ENCODE measurements around the gene SLC50A1. TPM values are rescaled to one million over a fixed set of nuclear protein-coding genes. Genes with fewer than 3 reads are reported as not detected.

SLC50A1 gene
- total RNA-seq, 1 donor from 2014 or later = 22.8 TPM

DNA sequence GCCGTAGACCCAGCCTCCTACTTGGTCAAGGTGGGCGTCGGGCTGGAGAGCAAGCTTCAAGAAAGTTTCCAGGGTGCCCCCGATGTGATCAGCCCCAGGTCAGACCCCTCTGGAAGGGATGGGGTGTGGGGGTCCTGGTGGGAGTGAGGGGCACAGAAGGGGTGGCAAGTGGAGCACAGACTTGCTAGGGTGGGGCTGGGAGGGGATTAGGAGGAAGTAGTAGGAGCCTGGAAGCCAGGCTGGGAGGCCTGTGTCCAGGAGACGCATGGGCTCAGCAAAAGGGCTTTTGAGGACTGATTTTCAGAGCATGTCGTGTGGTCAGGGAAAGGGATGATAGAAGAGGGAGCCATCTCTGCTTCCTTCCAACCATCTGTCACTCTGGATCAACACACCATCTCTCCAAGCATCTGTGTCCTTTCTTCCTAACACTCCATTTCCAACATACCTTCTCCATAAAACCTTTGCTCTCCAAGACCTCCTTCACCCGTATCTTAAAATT lies 46.4 kb downstream of the SLC50A1 start:
- Histone ChIP-seq H3K4me3 (ENCODE audit: insufficient read depth, low read depth, low read length) (no peak overlapping the region), H3K9me3 (ENCODE audit: insufficient read depth, low read depth, low read length) (no peaks in the 10 kb centered on the region), H3K36me3 (ENCODE audit: insufficient read depth, low read length) (peaks cover 8% of the 10 kb centered on the region), H3K4me2 (ENCODE audit: low read length) (no peak overlapping the region), H3K27me3 (ENCODE audit: insufficient read depth, low read length) (no peaks in the 10 kb centered on the region), H3K4me1 (ENCODE audit: insufficient read depth, low read length) (no peaks in the 10 kb centered on the region), H4K20me1 (ENCODE audit: insufficient read depth, low read length) (peaks cover 11% of the 10 kb centered on the region), H3K79me2 (ENCODE audit: insufficient read depth, low read length) (no peaks in the 10 kb centered on the region), H3K9ac (ENCODE audit: low read length) (no peak overlapping the region), H3K27ac (ENCODE audit: low read depth, low read length) (no peak overlapping the region), H2AFZ (ENCODE audit: low read depth, low read length) (no peak overlapping the region)
- Mint-ChIP-seq H3K4me1 (ENCODE audit: low read depth, unreplicated experiment) (peaks cover 2% of the 10 kb centered on the region), H3K27me3 (ENCODE audit: low read depth, unreplicated experiment) (no peaks in the 10 kb centered on the region), H3K9me3 (ENCODE audit: unreplicated experiment) (no peaks in the 10 kb centered on the region), H3K36me3 (ENCODE audit: low read depth, unreplicated experiment) (peaks cover 12% of the 10 kb centered on the region), H3K4me3 (ENCODE audit: unreplicated experiment) (no peak overlapping the region), H3K27ac (ENCODE audit: unreplicated experiment) (no peak overlapping the region)
- no peak for FAIRE-seq
- TF ChIP-seq, protein P1, sequence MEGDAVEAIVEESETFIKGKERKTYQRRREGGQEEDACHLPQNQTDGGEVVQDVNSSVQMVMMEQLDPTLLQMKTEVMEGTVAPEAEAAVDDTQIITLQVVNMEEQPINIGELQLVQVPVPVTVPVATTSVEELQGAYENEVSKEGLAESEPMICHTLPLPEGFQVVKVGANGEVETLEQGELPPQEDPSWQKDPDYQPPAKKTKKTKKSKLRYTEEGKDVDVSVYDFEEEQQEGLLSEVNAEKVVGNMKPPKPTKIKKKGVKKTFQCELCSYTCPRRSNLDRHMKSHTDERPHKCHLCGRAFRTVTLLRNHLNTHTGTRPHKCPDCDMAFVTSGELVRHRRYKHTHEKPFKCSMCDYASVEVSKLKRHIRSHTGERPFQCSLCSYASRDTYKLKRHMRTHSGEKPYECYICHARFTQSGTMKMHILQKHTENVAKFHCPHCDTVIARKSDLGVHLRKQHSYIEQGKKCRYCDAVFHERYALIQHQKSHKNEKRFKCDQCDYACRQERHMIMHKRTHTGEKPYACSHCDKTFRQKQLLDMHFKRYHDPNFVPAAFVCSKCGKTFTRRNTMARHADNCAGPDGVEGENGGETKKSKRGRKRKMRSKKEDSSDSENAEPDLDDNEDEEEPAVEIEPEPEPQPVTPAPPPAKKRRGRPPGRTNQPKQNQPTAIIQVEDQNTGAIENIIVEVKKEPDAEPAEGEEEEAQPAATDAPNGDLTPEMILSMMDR (IDR thresholded peaks at IDR 0.05; ENCODE audit: insufficient read depth, low read depth, low read length) = no peak
- no peak for TF ChIP-seq EZH2 (IDR thresholded peaks at IDR 0.05; ENCODE audit: insufficient read depth, low read length)
- no peak for DNase-seq (ENCODE audit: low read depth)

DNA sequence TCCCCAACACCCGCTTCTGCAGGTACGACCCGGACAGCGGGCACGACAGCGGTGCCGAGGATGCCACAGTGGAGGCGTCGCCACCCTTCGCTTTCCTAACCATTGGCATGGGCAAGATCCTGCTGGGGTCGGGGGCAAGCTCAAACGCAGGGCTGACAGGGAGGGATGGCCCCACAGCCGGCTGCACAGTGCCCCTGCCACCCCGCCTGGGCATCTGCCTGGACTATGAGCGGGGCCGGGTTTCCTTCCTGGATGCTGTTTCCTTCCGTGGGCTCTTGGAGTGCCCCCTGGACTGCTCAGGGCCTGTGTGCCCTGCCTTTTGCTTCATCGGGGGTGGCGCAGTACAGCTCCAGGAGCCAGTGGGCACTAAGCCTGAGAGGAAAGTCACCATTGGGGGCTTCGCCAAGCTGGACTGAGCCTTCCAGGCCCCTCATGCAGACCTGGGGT lies 48.1 kb downstream of the SLC50A1 start:
- H3K4me1 Mint-ChIP-seq (ENCODE audit: low read depth, unreplicated experiment) = peaks cover 2% of the 10 kb centered on the region
- H3K36me3 ChIP-seq (ENCODE audit: insufficient read depth, low read length) = peaks cover 6% of the 10 kb centered on the region
- no peaks in the 10 kb centered on the region for H3K4me1 ChIP-seq (ENCODE audit: insufficient read depth, low read length)

DNA sequence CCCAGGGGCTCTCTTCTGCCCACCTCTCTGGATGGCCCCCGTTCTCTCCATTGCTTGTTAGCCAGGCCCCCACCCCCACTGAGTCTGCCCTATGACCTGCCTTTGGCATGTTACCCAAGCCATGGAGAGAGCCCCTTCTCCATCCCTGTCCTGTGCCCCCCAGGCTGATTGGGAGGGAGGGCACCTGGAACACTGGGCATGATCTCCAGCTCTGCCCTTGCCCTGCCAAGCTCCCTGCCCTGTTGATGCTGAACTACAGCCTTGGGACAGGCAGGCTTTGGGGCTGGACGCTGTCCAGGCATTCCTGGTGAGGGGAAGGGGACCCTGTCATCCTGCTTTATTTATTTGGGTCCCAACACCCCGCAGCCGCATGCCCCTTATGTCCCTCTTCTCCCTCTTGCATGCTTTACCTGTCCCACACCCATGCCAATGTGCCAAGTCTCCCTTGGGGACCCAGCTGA lies 48.7 kb downstream of the SLC50A1 start:
- Histone ChIP-seq H3K79me2 (ENCODE audit: insufficient read depth, low read length) (no peaks in the 10 kb centered on the region), H3K4me2 (ENCODE audit: low read length) (no peak overlapping the region), H3K27ac (ENCODE audit: low read depth, low read length) (no peak overlapping the region), H3K9me3 (ENCODE audit: insufficient read depth, low read depth, low read length) (no peaks in the 10 kb centered on the region), H2AFZ (ENCODE audit: low read depth, low read length) (no peak overlapping the region), H3K9ac (ENCODE audit: low read length) (no peak overlapping the region), H3K4me3 (ENCODE audit: insufficient read depth, low read depth, low read length) (no peak overlapping the region), H3K36me3 (ENCODE audit: insufficient read depth, low read length) (peaks cover 6% of the 10 kb centered on the region), H3K4me1 (ENCODE audit: insufficient read depth, low read length) (no peaks in the 10 kb centered on the region), H4K20me1 (ENCODE audit: insufficient read depth, low read length) (no peaks in the 10 kb centered on the region), H3K27me3 (ENCODE audit: insufficient read depth, low read length) (no peaks in the 10 kb centered on the region)
- Mint-ChIP-seq H3K9me3 (ENCODE audit: unreplicated experiment) (peaks cover 3% of the 10 kb centered on the region), H3K4me3 (ENCODE audit: unreplicated experiment) (no peak overlapping the region), H3K4me1 (ENCODE audit: low read depth, unreplicated experiment) (peaks cover 2% of the 10 kb centered on the region), H3K27ac (ENCODE audit: unreplicated experiment) (no peak overlapping the region), H3K36me3 (ENCODE audit: low read depth, unreplicated experiment) (peaks cover 14% of the 10 kb centered on the region), H3K27me3 (ENCODE audit: low read depth, unreplicated experiment) (peaks cover 1% of the 10 kb centered on the region)
- DNase-seq (ENCODE audit: low read depth) (no peak), FAIRE-seq (no peak)
- TF ChIP-seq EZH2 (IDR thresholded peaks at IDR 0.05; ENCODE audit: insufficient read depth, low read length) = no peak

More for the DNA sequence above, 48.1 kb downstream of the SLC50A1 start:
- Histone ChIP-seq H3K9me3 (ENCODE audit: insufficient read depth, low read depth, low read length) (no peaks in the 10 kb centered on the region), H2AFZ (ENCODE audit: low read depth, low read length) (no peak overlapping the region), H3K4me2 (ENCODE audit: low read length) (no peak overlapping the region), H4K20me1 (ENCODE audit: insufficient read depth, low read length) (peaks cover 4% of the 10 kb centered on the region), H3K27ac (ENCODE audit: low read depth, low read length) (no peak overlapping the region), H3K27me3 (ENCODE audit: insufficient read depth, low read length) (no peaks in the 10 kb centered on the region), H3K4me3 (ENCODE audit: insufficient read depth, low read depth, low read length) (no peak overlapping the region), H3K79me2 (ENCODE audit: insufficient read depth, low read length) (no peaks in the 10 kb centered on the region), H3K9ac (ENCODE audit: low read length) (no peak overlapping the region)
- H3K4me3 Mint-ChIP-seq (ENCODE audit: unreplicated experiment) = no peak overlapping the region
- H3K27me3 Mint-ChIP-seq (ENCODE audit: low read depth, unreplicated experiment) = peaks cover 1% of the 10 kb centered on the region
- FAIRE-seq (no peak), DNase-seq (ENCODE audit: low read depth) (no peak)
- TF ChIP-seq, protein P1 (IDR thresholded peaks at IDR 0.05; ENCODE audit: insufficient read depth, low read depth, low read length) = no peak
- TF ChIP-seq EZH2 (IDR thresholded peaks at IDR 0.05; ENCODE audit: insufficient read depth, low read length) = no peak
- peaks cover 3% of the 10 kb centered on the region for H3K9me3 Mint-ChIP-seq (ENCODE audit: unreplicated experiment)
- peaks cover 14% of the 10 kb centered on the region for H3K36me3 Mint-ChIP-seq (ENCODE audit: low read depth, unreplicated experiment)
- no peak overlapping the region for H3K27ac Mint-ChIP-seq (ENCODE audit: unreplicated experiment)

All from astrocyte (in vitro differentiated cells and primary cell).